Measurements from ENCODE around the gene PRCD.

- TF ChIP-seq EP300 (IDR thresholded peaks at IDR 0.05) = no peak
- TF ChIP-seq POLR2A (IDR thresholded peaks at IDR 0.05) = no peak
These were observed 45.3 kb downstream of the PRCD start for GRCh38 chr17:76585033-76585648.
